HG02610 (cell line): ENCODE data around the gene PCDHGB5.

Experiments used
- ATAC-seq: cut with Tn5 transposase; IDR thresholded peaks from one replicate; pipeline ENCODE4 v1.9.1; 2021; ENCODE audit warnings: mild to moderate bottlenecking, moderate library complexity; ENCODE audit not compliant: unreplicated experiment

Gene PCDHGB5

GRCh38 chr5:141397756-141398551 is at the start of gene PCDHGB5:
Gene PCDHGB5, plus strand, starts transcription at chr5:141397947. Its CDS starts 181 bp downstream, at chr5:141398128.
- ATAC-seq = peak; percentile 95

- peak; percentile 41 for ATAC-seq
Measured at GRCh38 chr5:141349917-141350619, 47.7 kb upstream of the PCDHGB5 start, which contains the start of gene PCDHGB1. Gene PCDHGB1, plus strand, starts transcription at chr5:141350099. Its CDS starts 162 bp downstream, at chr5:141350261.

GRCh38 chr5:141351591-141351990 is 46.2 kb upstream of the PCDHGB5 start:
- no peak for ATAC-seq

- ATAC-seq = no peak
Measured at GRCh38 chr5:141354900-141355469, 42.8 kb upstream of the PCDHGB5 start, which contains the start of gene PCDHGA4. Gene PCDHGA4, plus strand, starts transcription at chr5:141355021. Its CDS starts 87 bp downstream, at chr5:141355108.

GRCh38 chr5:141355641-141356040 is 42.1 kb upstream of the PCDHGB5 start:
- no peak for ATAC-seq

- ATAC-seq = no peak
Measured at GRCh38 chr5:141356133-141356532, 41.6 kb upstream of the PCDHGB5 start.

GRCh38 chr5:141356950-141357349 is 40.8 kb upstream of the PCDHGB5 start:
- no peak for ATAC-seq

GRCh38 chr5:141359790-141360426 is 37.8 kb upstream of the PCDHGB5 start, which contains the start of gene PCDHGB2:
Gene PCDHGB2, plus strand, starts transcription at chr5:141359994. Its CDS starts 142 bp downstream, at chr5:141360136.
- ATAC-seq = peak; percentile 79

- ATAC-seq = no peak
Measured at GRCh38 chr5:141360685-141361084, 37.1 kb upstream of the PCDHGB5 start.

- ATAC-seq = no peak
Measured at GRCh38 chr5:141362719-141363118, 35.0 kb upstream of the PCDHGB5 start.

GRCh38 chr5:141363952-141364660 is 33.6 kb upstream of the PCDHGB5 start, which contains the start of gene PCDHGA5:
Gene PCDHGA5, plus strand, starts transcription at chr5:141364162. Its CDS starts 169 bp downstream, at chr5:141364331.
- no peak for ATAC-seq

GRCh38 chr5:141366016-141366896 is 31.5 kb upstream of the PCDHGB5 start:
- no peak for ATAC-seq

- peak; percentile 65 for ATAC-seq
Measured at GRCh38 chr5:141369994-141370848, 27.5 kb upstream of the PCDHGB5 start, which contains the start of gene PCDHGB3. Gene PCDHGB3, plus strand, starts transcription at chr5:141370242. Its CDS starts 153 bp downstream, at chr5:141370395.

GRCh38 chr5:141371572-141372475 is 25.9 kb upstream of the PCDHGB5 start:
- no peak for ATAC-seq

- ATAC-seq = no peak
Measured at GRCh38 chr5:141373673-141374317, 24.0 kb upstream of the PCDHGB5 start, which contains the start of gene PCDHGA6. Gene PCDHGA6, plus strand, starts transcription at chr5:141373891. Its CDS starts 193 bp downstream, at chr5:141374084.

- ATAC-seq = no peak
Measured at GRCh38 chr5:141374627-141375026, 23.1 kb upstream of the PCDHGB5 start.
